Neural cell (in vitro differentiated cells): Measurements from ENCODE around the gene KRTAP10-6. TPM values are rescaled to one million over a fixed set of nuclear protein-coding genes. Genes with fewer than 3 reads are reported as not detected.

ENCODE experiments used
- H2AFZ ChIP-seq: fragments of 200-600, 300-800 bp; sonication (generic), shearing (Covaris generic); 2 replicates; pipeline ENCODE4 v1.6.0; 2014; ENCODE audit warnings: low read depth, mild to moderate bottlenecking, antibody characterized with exemption, low read length, moderate library complexity
- H3F3A ChIP-seq: fragments of 200-600 bp; shearing (Covaris generic); 2 replicates; pipeline ENCODE4 v1.6.1; 2016; ENCODE audit warnings: mild to moderate bottlenecking, moderate library complexity, mixed read lengths, antibody characterized with exemption, low read length; ENCODE audit not compliant: insufficient read depth, poor library complexity, severe bottlenecking
- H3K27ac ChIP-seq: fragments of 200-600, 300-800 bp; sonication (generic), shearing (Covaris generic); 2 replicates; pipeline ENCODE4 v1.5.1; 2014; ENCODE audit warnings: mild to moderate bottlenecking, low read length, moderate library complexity
- H3K27me3 ChIP-seq: fragments of 300-800, 200-600 bp; sonication (generic), shearing (Covaris generic); 2 replicates; pipeline ENCODE4 v1.6.0; 2014; ENCODE audit warnings: mild to moderate bottlenecking, low read depth, low read length, moderate library complexity; ENCODE audit not compliant: insufficient read depth
- H3K36me3 ChIP-seq: fragments of 300-800, 200-600 bp; sonication (generic), shearing (Covaris generic); 2 replicates; pipeline ENCODE4 v1.5.1; 2014; ENCODE audit warnings: mild to moderate bottlenecking, antibody characterized with exemption, low read length, moderate library complexity; ENCODE audit not compliant: insufficient read depth
- H3K4me2 ChIP-seq: fragments of 300-800, 200-600 bp; sonication (generic), shearing (Covaris generic); 2 replicates; pipeline ENCODE4 v1.6.0; 2014; ENCODE audit warnings: mild to moderate bottlenecking, low read length
- H3K4me3 ChIP-seq: fragments of 300-800, 200-600 bp; sonication (generic), shearing (Covaris generic); 2 replicates; pipeline ENCODE4 v1.5.1; 2014; ENCODE audit warnings: mild to moderate bottlenecking, low read length, moderate library complexity
- H3K79me2 ChIP-seq: fragments of 200-600 bp; shearing (Covaris generic); replicated peaks from 2 replicates; pipeline ENCODE4 v1.6.0; 2014; ENCODE audit warnings: mild to moderate bottlenecking, low read length, moderate library complexity; ENCODE audit not compliant: insufficient read depth
- H3K9ac ChIP-seq: fragments of 300-800, 200-600 bp; sonication (generic), shearing (Covaris generic); 2 replicates; pipeline ENCODE4 v1.6.1; 2016; ENCODE audit warnings: mild to moderate bottlenecking, low read length, mixed read lengths
- H3K9me2 ChIP-seq: fragments of 200-600 bp; shearing (Covaris generic); 2 replicates; pipeline ENCODE4 v1.6.1; 2016; ENCODE audit warnings: mild to moderate bottlenecking, low read length, mixed read lengths; ENCODE audit not compliant: insufficient read depth
- H3K9me3 ChIP-seq: fragments of 200-600, 300-800 bp; sonication (generic), shearing (Covaris generic); 2 replicates; pipeline ENCODE4 v1.6.1; 2016; ENCODE audit warnings: mild to moderate bottlenecking, mixed run types, low read length, moderate library complexity, mixed read lengths
- H4K20me1 ChIP-seq: fragments of 200-600 bp; shearing (Covaris generic); 2 replicates; pipeline ENCODE4 v1.6.1; 2016; ENCODE audit warnings: mild to moderate bottlenecking, mixed run types; ENCODE audit not compliant: insufficient read depth
- EP300 ChIP-seq: fragments of 450-650 bp; conservative IDR thresholded peaks from 2 replicates; pipeline ENCODE4 v1.6.1; 2014; ENCODE audit warnings: antibody characterized with exemption, mild to moderate bottlenecking, moderate library complexity; ENCODE audit not compliant: poor library complexity, severe bottlenecking
- EZH2 ChIP-seq: fragments of 200-600, 300-800 bp; shearing (Covaris generic), sonication (generic); IDR thresholded peaks from 2 replicates; pipeline ENCODE4 v1.6.1; 2014; ENCODE audit warnings: antibody characterized with exemption, low read length, borderline replicate concordance, mild to moderate bottlenecking; ENCODE audit not compliant: insufficient read depth, poor library complexity, severe bottlenecking
- MXI1 ChIP-seq: fragments of 450-650 bp; conservative IDR thresholded peaks from 2 replicates; pipeline ENCODE4 v1.6.1; 2014; ENCODE audit warnings: antibody characterized with exemption, mild to moderate bottlenecking; ENCODE audit not compliant: poor library complexity, severe bottlenecking
- POLR2AphosphoS5 ChIP-seq: IDR thresholded peaks from 2 replicates; pipeline ENCODE4 v1.6.1; 2012
- RAD21 ChIP-seq: fragments of 450-650 bp; conservative IDR thresholded peaks from 2 replicates; pipeline ENCODE4 v1.6.1; 2014; ENCODE audit warnings: antibody characterized with exemption, mild to moderate bottlenecking, moderate library complexity
- SMC3 ChIP-seq: fragments of 450-650 bp; conservative IDR thresholded peaks from 2 replicates; pipeline ENCODE4 v1.6.1; 2014; ENCODE audit warnings: antibody characterized with exemption, mild to moderate bottlenecking, moderate library complexity; ENCODE audit not compliant: poor library complexity
- TAF1 ChIP-seq: IDR thresholded peaks from 2 replicates; pipeline ENCODE4 v1.6.1; 2012; ENCODE audit warnings: low read depth
- polyA plus RNA-seq: library from polyadenylated mRNA; depleted of rRNA; stranded (reverse); fragments of >200 nt; gene quantifications from 2 replicates; pipeline ENCODE4 v1.2.3, GENCODE V29; 2014
- TF ChIP-seq, protein P1 (sequence below): fragments of 450-650 bp; IDR thresholded peaks from 2 replicates; pipeline ENCODE4 v1.5.1; 2014; ENCODE audit warnings: antibody characterized with exemption, mild to moderate bottlenecking, moderate library complexity; ENCODE audit not compliant: poor library complexity, severe bottlenecking
- TF ChIP-seq, protein P2 (sequence below): IDR thresholded peaks from 2 replicates; pipeline ENCODE4 v1.6.1; 2012; ENCODE audit warnings: borderline replicate concordance

Gene KRTAP10-6
- polyA plus RNA-seq, 1 donor from 2014 or later: not detected

DNA sequence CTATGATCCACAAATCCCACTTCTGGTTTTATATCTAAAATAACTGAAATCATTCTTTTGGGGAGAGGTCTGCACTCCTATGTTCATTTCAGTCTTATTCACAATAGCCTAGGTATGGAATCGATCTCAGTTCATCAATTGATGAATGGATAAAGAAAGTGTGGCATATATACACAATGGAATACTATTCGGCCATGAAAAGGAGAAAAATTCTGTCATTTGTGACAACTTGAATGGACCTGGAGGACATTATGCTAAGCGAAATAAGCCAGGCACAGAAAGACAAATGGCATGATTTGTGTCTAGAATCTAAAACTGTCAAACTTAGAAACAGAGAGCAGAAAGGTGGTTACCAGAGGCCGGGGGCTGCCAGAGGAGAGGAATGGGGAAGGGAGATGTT, 14.2 kb upstream of the KRTAP10-6 start:
- no peaks in the 10 kb centered on the region for H3K36me3 ChIP-seq
- no peak overlapping the region for H3K27ac ChIP-seq
- peaks cover 4% of the 10 kb centered on the region for H3K9me3 ChIP-seq
- no peaks in the 10 kb centered on the region for H3K9me2 ChIP-seq
- H3F3A ChIP-seq: no peaks in the 10 kb centered on the region
- H3K79me2 ChIP-seq: no peaks in the 10 kb centered on the region
- no peak overlapping the region for H3K4me2 ChIP-seq
- H3K4me3 ChIP-seq: no peak overlapping the region
- no peaks in the 10 kb centered on the region for H3K27me3 ChIP-seq
- H2AFZ ChIP-seq: no peak overlapping the region
- no peaks in the 10 kb centered on the region for H4K20me1 ChIP-seq
- no peak for TF ChIP-seq EZH2
- no peak for TF ChIP-seq EP300
- TF ChIP-seq, protein P1, sequence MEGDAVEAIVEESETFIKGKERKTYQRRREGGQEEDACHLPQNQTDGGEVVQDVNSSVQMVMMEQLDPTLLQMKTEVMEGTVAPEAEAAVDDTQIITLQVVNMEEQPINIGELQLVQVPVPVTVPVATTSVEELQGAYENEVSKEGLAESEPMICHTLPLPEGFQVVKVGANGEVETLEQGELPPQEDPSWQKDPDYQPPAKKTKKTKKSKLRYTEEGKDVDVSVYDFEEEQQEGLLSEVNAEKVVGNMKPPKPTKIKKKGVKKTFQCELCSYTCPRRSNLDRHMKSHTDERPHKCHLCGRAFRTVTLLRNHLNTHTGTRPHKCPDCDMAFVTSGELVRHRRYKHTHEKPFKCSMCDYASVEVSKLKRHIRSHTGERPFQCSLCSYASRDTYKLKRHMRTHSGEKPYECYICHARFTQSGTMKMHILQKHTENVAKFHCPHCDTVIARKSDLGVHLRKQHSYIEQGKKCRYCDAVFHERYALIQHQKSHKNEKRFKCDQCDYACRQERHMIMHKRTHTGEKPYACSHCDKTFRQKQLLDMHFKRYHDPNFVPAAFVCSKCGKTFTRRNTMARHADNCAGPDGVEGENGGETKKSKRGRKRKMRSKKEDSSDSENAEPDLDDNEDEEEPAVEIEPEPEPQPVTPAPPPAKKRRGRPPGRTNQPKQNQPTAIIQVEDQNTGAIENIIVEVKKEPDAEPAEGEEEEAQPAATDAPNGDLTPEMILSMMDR: no peak
- no peak for TF ChIP-seq TAF1
- no peak for TF ChIP-seq RAD21
- TF ChIP-seq MXI1: no peak
- TF ChIP-seq SMC3: no peak
- no peak for TF ChIP-seq POLR2AphosphoS5
- TF ChIP-seq, protein P2, sequence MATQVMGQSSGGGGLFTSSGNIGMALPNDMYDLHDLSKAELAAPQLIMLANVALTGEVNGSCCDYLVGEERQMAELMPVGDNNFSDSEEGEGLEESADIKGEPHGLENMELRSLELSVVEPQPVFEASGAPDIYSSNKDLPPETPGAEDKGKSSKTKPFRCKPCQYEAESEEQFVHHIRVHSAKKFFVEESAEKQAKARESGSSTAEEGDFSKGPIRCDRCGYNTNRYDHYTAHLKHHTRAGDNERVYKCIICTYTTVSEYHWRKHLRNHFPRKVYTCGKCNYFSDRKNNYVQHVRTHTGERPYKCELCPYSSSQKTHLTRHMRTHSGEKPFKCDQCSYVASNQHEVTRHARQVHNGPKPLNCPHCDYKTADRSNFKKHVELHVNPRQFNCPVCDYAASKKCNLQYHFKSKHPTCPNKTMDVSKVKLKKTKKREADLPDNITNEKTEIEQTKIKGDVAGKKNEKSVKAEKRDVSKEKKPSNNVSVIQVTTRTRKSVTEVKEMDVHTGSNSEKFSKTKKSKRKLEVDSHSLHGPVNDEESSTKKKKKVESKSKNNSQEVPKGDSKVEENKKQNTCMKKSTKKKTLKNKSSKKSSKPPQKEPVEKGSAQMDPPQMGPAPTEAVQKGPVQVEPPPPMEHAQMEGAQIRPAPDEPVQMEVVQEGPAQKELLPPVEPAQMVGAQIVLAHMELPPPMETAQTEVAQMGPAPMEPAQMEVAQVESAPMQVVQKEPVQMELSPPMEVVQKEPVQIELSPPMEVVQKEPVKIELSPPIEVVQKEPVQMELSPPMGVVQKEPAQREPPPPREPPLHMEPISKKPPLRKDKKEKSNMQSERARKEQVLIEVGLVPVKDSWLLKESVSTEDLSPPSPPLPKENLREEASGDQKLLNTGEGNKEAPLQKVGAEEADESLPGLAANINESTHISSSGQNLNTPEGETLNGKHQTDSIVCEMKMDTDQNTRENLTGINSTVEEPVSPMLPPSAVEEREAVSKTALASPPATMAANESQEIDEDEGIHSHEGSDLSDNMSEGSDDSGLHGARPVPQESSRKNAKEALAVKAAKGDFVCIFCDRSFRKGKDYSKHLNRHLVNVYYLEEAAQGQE: no peak
- H3K9ac ChIP-seq: no peak overlapping the region

DNA sequence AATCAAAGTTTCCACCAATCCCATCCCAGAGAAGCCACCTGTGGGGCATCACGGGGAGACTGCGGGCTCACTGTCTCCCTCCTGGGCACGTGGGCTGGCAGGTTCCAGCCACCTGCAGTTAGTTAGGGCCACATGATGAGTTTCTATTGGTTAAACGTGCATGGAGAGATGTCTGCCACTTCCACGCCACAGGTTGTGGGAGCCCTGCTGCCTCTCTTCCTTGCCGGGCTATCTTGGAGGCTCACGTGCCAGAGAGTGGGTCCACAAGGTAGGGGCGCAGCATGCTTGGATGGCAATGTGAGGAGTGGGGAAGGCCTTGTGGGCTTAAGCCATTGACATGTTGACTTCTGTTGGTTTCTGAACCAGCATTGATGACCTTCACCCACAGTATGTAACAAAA, 11.6 kb upstream of the KRTAP10-6 start:
- no peaks in the 10 kb centered on the region for H3K27me3 ChIP-seq
- H3K36me3 ChIP-seq: no peaks in the 10 kb centered on the region
- TF ChIP-seq, protein P1: no peak
- TF ChIP-seq MXI1 (no peak), RAD21 (no peak), SMC3 (no peak), EP300 (no peak), TAF1 (no peak), POLR2AphosphoS5 (no peak), EZH2 (no peak)
- TF ChIP-seq, protein P2: no peak

More for the DNA sequence above, 11.6 kb upstream of the KRTAP10-6 start:
- H3K27ac ChIP-seq: no peak overlapping the region
- H3K9me2 ChIP-seq: no peaks in the 10 kb centered on the region
- H3F3A ChIP-seq: no peaks in the 10 kb centered on the region
- no peak overlapping the region for H2AFZ ChIP-seq
- H3K4me3 ChIP-seq: no peak overlapping the region
- H3K9me3 ChIP-seq: peaks cover 4% of the 10 kb centered on the region
- no peak overlapping the region for H3K9ac ChIP-seq
- no peaks in the 10 kb centered on the region for H3K79me2 ChIP-seq
- H4K20me1 ChIP-seq: no peaks in the 10 kb centered on the region
- no peak overlapping the region for H3K4me2 ChIP-seq
